Iris pigment epithelial cell (primary cell): ENCODE measurements around the gene TSPAN4.
A peak's percentile ranks its signal among the peaks of the same experiment; 100 is the strongest.

Source experiments
- DNase-seq: peaks from one replicate; pipeline ENCODE4 v3.0.0-alpha.2; 2011; ENCODE audit warnings: low read depth

Gene TSPAN4

GRCh38 chr11:836700-837099 is 6.0 kb upstream of the TSPAN4 start:
- DNase-seq = no peak

GRCh38 chr11:837189-837989 is 5.3 kb upstream of the TSPAN4 start:
- no peak for DNase-seq

GRCh38 chr11:837990-838307 is 4.7 kb upstream of the TSPAN4 start:
- DNase-seq = no peak

- DNase-seq = no peak
Observed at GRCh38 chr11:838441-839279, 4.0 kb upstream of the TSPAN4 start.

- DNase-seq = no peak
Observed at GRCh38 chr11:839280-839623, 3.4 kb upstream of the TSPAN4 start.

- no peak for DNase-seq
Observed at GRCh38 chr11:839875-840617, 2.6 kb upstream of the TSPAN4 start.

GRCh38 chr11:841981-842369 is 677 bp upstream of the TSPAN4 start:
- DNase-seq = no peak

- DNase-seq = no peak
Observed at GRCh38 chr11:843086-843734, 558 bp downstream of the TSPAN4 start.

GRCh38 chr11:843818-844692 is 1.4 kb downstream of the TSPAN4 start:
- DNase-seq = peak; percentile 89

GRCh38 chr11:844693-845644 is 2.3 kb downstream of the TSPAN4 start:
- DNase-seq = peak; percentile 82

- DNase-seq = no peak
Observed at GRCh38 chr11:845872-846495, 3.3 kb downstream of the TSPAN4 start.

GRCh38 chr11:846496-847098 is 3.9 kb downstream of the TSPAN4 start:
- no peak for DNase-seq

- no peak for DNase-seq
Observed at GRCh38 chr11:847876-848275, 5.2 kb downstream of the TSPAN4 start.

GRCh38 chr11:848380-848931 is 5.8 kb downstream of the TSPAN4 start:
- DNase-seq = no peak

GRCh38 chr11:849104-849824 is 6.6 kb downstream of the TSPAN4 start:
- DNase-seq = no peak

GRCh38 chr11:849951-850774 is 7.5 kb downstream of the TSPAN4 start:
- DNase-seq = no peak
